ENCODE data around the gene FIZ1.

The FIZ1 gene

GRCh38 chr19:55635856-55636440, 36.6 kb upstream of the FIZ1 start:
- TF ChIP-seq CTCF (IDR thresholded peaks at IDR 0.05; ENCODE audit: low read depth, low read length) (no peak), MYC (IDR thresholded peaks at IDR 0.05; ENCODE audit: low read depth, low read length) (no peak), POLR2A (IDR thresholded peaks at IDR 0.05; ENCODE audit: extremely low read depth, insufficient read length) (no peak)
- TF ChIP-seq, protein P1, sequence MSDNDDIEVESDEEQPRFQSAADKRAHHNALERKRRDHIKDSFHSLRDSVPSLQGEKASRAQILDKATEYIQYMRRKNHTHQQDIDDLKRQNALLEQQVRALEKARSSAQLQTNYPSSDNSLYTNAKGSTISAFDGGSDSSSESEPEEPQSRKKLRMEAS (IDR thresholded peaks at IDR 0.05; ENCODE audit: low read depth, low read length): no peak
- H3K4me3 ChIP-seq (ENCODE audit: low read depth, low read length): peak overlapping the region; percentile 94
- no peak for DNase-seq (ENCODE audit: low read depth)

DNA sequence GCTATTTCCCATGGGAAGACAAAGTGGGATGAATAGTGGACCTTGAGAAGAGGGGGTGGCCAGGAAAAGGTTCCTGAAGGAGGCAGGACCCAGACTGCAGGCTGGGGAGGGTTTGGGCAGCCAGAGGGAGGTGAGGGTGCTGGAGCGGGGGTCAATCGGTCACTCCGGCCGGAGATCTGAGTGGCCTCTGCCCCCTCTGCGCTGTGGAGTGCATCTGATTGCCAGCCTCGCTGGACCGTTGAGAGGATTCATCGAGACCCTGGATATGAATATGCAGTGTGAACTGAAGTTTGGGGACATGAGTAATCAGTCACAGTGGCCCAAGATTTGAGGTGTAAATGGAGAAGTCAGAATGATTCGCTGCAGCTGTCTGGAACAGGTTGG, 36.0 kb upstream of the FIZ1 start:
- H3K4me3 ChIP-seq (ENCODE audit: low read depth, low read length): peak overlapping the region; percentile 94
- TF ChIP-seq, protein P1 (IDR thresholded peaks at IDR 0.05; ENCODE audit: low read depth, low read length): no peak
- TF ChIP-seq POLR2A (IDR thresholded peaks at IDR 0.05; ENCODE audit: extremely low read depth, insufficient read length) (no peak), MYC (IDR thresholded peaks at IDR 0.05; ENCODE audit: low read depth, low read length) (no peak), CTCF (IDR thresholded peaks at IDR 0.05; ENCODE audit: low read depth, low read length) (no peak)
- DNase-seq (ENCODE audit: low read depth): no peak

- H3K4me3 ChIP-seq (ENCODE audit: low read depth, low read length): no peak overlapping the region
- DNase-seq (ENCODE audit: low read depth): no peak
- TF ChIP-seq POLR2A (IDR thresholded peaks at IDR 0.05; ENCODE audit: extremely low read depth, insufficient read length) (no peak), MYC (IDR thresholded peaks at IDR 0.05; ENCODE audit: low read depth, low read length) (no peak), CTCF (IDR thresholded peaks at IDR 0.05; ENCODE audit: low read depth, low read length) (no peak)
- TF ChIP-seq, protein P1 (IDR thresholded peaks at IDR 0.05; ENCODE audit: low read depth, low read length): no peak
These were observed 34.5 kb upstream of the FIZ1 start for GRCh38 chr19:55633861-55634260.

GRCh38 chr19:55632463-55632834, 33.1 kb upstream of the FIZ1 start:
- no peak overlapping the region for H3K4me3 ChIP-seq (ENCODE audit: low read depth, low read length)
- TF ChIP-seq MYC (IDR thresholded peaks at IDR 0.05; ENCODE audit: low read depth, low read length) (no peak), CTCF (IDR thresholded peaks at IDR 0.05; ENCODE audit: low read depth, low read length) (peak; percentile 59), POLR2A (IDR thresholded peaks at IDR 0.05; ENCODE audit: extremely low read depth, insufficient read length) (no peak)
- TF ChIP-seq, protein P1 (IDR thresholded peaks at IDR 0.05; ENCODE audit: low read depth, low read length): no peak
- DNase-seq (ENCODE audit: low read depth): peak; percentile 91

DNA sequence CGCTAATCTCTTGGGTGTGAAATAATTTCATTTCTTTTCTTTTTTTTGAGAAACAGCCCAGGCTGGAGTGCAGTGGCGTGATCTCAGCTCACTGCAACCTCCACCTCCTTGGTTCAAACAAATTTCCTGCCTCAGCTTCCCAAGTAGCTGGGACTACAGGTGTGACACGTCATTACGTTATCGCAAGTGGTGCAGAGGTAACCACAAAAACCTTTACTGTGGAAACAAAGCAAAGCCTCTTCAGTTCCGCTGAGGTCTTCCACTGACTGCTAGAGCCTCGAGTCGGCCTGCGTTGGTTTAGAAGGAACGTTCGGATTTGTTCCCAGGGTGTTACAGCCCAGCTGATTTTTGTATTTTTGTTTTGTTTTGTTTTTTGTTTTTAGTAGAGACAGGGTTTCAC, 27.0 kb upstream of the FIZ1 start:
- no peak for DNase-seq (ENCODE audit: low read depth)
- TF ChIP-seq MYC (IDR thresholded peaks at IDR 0.05; ENCODE audit: low read depth, low read length): no peak
- TF ChIP-seq, protein P1 (IDR thresholded peaks at IDR 0.05; ENCODE audit: low read depth, low read length): no peak
- no peak for TF ChIP-seq CTCF (IDR thresholded peaks at IDR 0.05; ENCODE audit: low read depth, low read length)
- no peak for TF ChIP-seq POLR2A (IDR thresholded peaks at IDR 0.05; ENCODE audit: extremely low read depth, insufficient read length)
- no peak overlapping the region for H3K4me3 ChIP-seq (ENCODE audit: low read depth, low read length)

Data from NB4 (cell line).